ENCODE data around the gene CTSF. TPM values are rescaled to one million over a fixed set of nuclear protein-coding genes. Genes with fewer than 3 reads are reported as not detected.

The CTSF gene
- total and polyA plus RNA-seq, 2 of the 8 experiments (the other 6 are each of a cell fraction or from before 2014, with no cell fraction given): 0.58 to 2.3 TPM

DNA sequence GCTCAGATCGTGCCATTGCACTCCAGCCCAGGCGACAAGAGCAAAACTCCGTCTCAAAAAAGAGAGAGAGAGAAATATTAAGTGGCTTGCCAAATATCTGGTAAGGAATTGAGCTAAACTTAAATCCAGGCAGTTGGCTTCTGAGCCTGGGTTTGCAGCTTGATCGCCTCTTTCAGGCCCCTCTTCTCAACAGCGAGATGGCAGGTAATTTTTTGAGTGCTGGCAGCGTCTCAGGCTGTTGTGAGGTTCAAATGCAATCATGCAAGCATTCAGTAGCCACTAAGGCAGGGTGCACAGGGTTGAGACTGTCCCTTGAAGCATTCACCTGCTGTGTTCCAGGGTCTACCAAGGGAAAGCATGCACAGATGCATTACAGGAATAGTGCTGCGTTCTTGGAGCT is 670 bp upstream of the CTSF start (continued):
- TF ChIP-seq CHD7 (IDR thresholded peaks at IDR 0.05; ENCODE audit: insufficient replicate concordance, low read length) (no peak), JUND (IDR thresholded peaks at IDR 0.05; ENCODE audit: low read length) (no peak), RBBP5 (IDR thresholded peaks at IDR 0.05; ENCODE audit: borderline replicate concordance, low read depth, low read length) (no peak), HDAC2 (IDR thresholded peaks at IDR 0.05; ENCODE audit: borderline replicate concordance in 1 of 2, low read depth in 2 of 2, low read length in 2 of 2) (no peak), RAD21 (IDR thresholded peaks at IDR 0.05 in 1 of 2, conservative IDR thresholded peaks at IDR 0.05 in 1 of 2; ENCODE audit: low read depth in 2 of 2, low read length in 2 of 2) (no peak), SP1 (IDR thresholded peaks at IDR 0.05; ENCODE audit: low read depth, low read length) (no peak), PHF8 (conservative IDR thresholded peaks at IDR 0.05; ENCODE audit: low read depth, low read length) (no peak)
- TF ChIP-seq, protein P1, sequence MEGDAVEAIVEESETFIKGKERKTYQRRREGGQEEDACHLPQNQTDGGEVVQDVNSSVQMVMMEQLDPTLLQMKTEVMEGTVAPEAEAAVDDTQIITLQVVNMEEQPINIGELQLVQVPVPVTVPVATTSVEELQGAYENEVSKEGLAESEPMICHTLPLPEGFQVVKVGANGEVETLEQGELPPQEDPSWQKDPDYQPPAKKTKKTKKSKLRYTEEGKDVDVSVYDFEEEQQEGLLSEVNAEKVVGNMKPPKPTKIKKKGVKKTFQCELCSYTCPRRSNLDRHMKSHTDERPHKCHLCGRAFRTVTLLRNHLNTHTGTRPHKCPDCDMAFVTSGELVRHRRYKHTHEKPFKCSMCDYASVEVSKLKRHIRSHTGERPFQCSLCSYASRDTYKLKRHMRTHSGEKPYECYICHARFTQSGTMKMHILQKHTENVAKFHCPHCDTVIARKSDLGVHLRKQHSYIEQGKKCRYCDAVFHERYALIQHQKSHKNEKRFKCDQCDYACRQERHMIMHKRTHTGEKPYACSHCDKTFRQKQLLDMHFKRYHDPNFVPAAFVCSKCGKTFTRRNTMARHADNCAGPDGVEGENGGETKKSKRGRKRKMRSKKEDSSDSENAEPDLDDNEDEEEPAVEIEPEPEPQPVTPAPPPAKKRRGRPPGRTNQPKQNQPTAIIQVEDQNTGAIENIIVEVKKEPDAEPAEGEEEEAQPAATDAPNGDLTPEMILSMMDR (IDR thresholded peaks at IDR 0.05; ENCODE audit: control extremely low read depth in 1 of 3, insufficient read depth in 1 of 3, low read depth in 1 of 3, low read length in 3 of 3): no peak

Data from H1 (cell line).